HG03103 (cell line): ENCODE measurements around the gene RAC3.

Experiments used
- ATAC-seq: cut with Tn5 transposase; IDR thresholded peaks from one replicate; pipeline ENCODE4 v1.9.1; 2021; ENCODE audit warnings: low read depth; ENCODE audit not compliant: unreplicated experiment

Gene RAC3

DNA sequence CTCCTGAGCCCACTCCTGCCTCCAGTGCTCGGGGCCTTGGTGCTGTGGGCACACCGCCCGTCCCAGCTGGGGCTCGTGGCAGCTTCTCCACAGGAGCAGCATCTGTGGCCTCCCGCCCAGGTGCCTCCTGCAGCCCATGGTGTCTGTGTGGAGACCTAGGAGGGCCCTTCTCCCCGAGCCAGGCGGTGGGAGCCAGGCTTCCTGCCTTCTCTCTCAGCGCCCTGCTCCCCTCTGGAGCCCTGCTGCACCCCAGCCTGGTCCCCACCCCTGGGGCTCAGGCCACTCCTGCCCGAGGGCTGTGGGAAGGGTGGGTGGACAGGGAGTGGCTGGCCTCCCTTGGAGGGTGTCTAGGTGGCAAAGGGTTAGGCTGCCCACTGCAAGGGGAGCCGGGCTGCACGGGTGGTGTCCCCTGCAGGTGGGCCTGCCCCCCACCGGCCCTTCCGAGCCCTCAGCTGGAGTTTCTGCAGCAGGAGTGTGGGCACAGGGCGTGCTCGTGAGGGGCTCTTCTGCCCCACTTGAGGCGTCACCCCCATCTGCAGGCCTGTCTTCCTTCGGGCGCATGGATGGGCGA lies 19.8 kb upstream of the RAC3 start:
- ATAC-seq = no peak

DNA sequence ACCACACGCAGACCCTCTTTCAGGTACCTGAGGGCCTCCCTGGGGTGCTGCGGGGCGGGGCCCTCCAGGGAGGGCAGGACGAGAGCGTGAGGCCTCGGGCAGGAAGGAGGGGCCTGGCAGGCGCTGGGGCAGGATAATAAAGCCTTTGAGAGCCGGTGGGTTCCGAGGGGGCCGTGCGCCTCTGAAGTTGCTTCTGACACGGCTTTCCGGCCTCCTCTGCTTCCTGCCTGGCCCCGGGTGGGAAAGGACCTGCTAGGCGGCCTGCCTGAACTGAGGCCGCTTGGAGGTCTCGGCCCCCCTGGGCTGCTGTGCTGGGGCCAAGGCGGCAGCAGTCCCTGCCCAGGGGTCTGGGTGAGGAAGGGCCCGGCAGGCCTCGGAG lies 19.2 kb upstream of the RAC3 start:
- no peak for ATAC-seq

GRCh38 chr17:82012640-82013295 lies 18.7 kb upstream of the RAC3 start:
- ATAC-seq = no peak

DNA sequence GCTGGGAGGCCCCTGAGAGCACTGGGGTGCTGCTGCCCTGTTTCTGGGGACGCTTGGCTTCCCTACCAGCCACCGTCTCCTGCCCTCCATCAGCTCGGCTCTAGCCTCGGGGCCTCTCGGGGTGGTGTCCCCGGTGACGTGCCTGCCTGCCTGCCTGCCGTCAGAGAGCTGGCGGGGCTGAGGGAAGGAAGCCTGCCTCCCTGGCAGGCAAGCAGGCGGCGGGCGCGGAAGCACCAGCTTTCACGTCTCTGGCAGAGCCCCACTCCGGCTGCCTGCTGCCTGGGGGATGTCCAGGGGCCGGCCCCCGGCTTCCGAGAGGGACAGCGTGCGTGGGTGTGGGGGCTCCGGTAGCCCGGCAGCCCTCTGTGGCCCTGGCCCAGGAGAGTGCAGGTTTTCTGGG lies 18.1 kb upstream of the RAC3 start:
- ATAC-seq = no peak

DNA sequence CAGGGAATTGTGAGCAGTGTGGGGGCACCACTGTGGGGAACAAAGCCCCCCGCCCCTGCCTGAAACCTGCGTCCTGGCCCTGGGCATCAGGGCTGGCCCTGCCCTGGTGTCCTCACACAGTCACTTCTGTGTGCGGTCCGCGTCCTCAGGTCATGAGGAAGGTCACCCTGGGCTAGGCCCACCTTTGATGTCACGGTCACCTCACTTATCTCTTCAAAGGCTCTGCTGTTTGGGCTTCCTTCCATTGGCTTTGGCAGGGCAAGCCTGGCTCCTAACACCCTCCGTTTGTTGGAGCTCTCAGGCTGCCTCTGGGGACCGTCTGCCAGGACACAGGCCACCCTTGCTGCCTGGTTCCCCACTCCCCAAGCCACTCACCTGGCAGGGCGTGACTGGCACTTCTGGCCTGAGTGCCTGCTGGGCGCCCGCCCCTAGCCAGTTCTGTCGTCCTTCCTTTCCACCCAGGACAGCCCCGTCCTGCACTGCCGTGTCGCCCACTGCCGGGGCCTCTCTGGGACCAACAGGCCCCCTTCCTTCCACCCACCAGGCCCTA lies 17.6 kb upstream of the RAC3 start:
- no peak for ATAC-seq

DNA sequence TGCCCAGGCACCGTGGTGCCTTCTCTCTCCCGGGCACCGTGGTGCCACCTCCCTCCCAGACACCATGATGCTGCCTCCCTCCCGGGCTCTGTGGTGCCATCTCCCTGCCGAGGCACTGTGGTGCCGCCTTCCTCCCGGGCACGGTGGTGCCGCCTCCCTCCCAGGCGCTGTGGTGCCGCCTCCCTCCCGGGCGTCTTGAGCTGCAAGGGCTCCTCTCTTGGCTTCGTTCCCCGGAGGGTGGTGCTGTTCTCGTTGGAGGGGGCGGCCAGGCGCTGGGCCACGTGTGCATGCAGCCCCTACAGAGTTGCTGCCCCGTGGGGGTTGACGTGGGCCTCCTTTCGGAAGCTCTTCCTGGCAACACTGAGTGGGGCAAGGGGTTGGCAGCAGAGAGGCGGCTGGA lies 17.0 kb upstream of the RAC3 start:
- no peak for ATAC-seq

- no peak for ATAC-seq
Measured at GRCh38 chr17:82014971-82015310, 16.5 kb upstream of the RAC3 start.

DNA sequence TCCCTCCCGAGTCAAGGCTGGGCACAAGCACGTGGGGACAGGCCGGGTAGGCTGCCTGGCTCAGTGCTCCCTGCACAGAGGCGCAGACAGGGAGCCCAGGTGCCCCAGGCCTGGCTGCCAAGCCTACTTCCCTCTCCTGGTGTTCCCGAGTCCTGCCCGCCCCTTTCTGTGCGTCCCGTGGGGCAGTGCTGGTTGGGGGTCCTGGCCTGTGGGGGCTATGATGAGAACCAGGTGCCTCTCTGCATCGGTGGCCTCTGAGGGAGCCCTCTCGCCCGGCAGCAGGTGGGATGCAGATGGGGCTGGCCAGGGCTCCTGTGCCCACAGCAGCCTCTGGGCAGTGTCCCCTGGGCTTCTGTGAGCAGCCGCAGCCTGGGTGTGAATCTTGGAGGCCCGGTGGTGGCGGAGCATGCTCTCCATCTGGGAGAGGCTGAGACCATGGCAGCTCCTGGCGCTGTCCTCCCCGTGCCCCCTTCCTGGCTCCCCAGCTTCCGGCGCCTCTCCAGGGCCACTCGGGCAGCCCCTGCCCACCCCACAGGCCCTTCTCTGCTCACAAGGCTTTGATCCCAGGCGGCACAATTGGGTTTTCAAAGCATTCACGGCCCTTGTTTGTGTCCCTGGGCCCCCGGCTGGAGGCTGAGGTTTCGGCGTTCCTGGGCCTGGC lies 16.0 kb upstream of the RAC3 start:
- ATAC-seq = no peak

- ATAC-seq = no peak
Measured at GRCh38 chr17:82016061-82016874, 15.2 kb upstream of the RAC3 start.

DNA sequence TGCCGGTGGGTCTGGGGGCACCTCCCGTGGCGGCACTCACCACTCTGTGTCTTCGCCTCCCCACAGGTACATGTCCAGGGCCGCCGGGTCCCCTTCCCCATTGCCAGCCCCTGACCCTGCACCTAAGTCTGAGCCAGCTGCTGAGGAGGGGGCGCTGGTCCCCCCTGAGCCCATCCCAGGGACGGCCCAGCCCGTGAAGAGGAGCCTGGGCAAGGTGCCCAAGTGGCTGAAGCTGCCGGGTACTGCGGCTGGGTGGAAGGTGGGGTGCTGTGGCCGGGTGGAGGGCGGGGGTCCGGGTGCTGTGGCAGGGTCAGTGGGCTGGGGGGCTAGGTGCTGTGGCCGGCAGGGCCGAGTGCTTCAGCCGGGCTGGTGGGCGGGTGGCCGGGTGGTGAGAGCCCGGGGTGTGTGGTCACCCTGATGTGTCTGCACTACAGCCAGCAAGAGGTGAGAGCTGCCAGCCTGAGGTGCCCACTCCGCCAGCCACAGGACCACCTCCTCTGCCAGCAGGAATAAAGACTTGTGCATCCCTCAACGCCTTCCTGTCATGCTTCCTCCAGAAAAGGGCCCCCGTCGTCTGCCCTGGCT lies 14.5 kb upstream of the RAC3 start:
- no peak for ATAC-seq

DNA sequence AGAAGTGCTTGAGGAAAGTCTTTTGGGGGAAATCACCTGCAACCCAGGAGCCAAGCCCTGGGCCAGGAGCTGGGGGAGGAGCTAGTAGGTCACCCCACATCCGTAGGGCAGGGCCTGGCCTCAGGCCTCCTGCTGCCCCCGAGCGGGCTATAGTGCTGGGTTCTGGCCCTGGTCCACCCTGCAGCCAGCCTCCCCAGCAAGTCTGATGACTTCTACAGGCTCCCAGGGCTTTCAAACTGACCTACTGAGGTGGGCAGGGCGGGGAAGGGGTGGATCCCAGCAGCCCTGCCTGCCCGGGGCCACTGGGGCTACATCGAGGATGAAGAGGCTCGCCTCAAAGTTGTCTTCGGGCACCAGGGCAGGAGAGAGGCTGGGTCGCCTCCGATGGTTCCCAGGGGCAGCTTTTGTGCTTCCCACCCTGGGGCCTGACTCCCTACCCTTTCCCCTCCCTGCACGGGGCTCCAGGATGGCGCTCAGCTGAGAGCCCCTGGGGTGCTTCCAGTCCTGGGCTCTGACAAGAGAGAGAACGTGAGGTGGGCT lies 13.8 kb upstream of the RAC3 start:
- ATAC-seq = no peak

- no peak for ATAC-seq
Measured at GRCh38 chr17:82018152-82018988, 13.1 kb upstream of the RAC3 start.

DNA sequence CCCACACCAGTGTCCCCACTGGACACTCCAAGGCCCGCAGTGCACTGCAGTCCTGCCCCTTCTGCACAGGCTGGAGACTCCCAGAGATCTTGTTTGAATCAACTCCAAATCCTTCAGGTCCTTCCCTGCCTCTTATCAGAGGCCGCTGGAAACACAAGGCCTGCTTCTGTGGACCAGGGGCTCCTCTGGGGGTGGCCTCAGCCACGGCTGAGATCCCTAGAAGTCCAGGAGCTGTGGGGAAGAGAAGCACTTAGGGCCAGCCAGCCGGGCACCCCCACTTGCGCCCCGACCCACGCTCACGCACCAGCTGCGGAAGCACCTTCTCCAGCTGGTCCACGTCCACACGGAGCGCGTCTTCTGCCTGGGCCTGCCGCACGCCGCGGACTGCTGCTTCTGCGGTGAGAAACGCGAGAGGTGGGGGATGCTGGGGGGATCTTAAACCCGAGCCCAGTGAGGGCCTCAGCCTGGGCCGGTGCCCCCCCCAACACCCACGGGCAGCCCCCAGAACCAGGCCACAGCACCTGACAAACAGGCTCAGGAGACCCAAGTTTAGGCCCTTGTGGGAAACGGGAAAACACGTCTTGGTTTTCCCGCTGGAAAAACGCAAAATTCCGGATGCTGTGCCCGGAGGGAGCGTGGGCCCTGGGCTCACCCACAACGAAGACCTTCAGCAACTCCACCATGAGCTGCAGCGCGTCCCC lies 12.3 kb upstream of the RAC3 start:
- ATAC-seq = no peak

DNA sequence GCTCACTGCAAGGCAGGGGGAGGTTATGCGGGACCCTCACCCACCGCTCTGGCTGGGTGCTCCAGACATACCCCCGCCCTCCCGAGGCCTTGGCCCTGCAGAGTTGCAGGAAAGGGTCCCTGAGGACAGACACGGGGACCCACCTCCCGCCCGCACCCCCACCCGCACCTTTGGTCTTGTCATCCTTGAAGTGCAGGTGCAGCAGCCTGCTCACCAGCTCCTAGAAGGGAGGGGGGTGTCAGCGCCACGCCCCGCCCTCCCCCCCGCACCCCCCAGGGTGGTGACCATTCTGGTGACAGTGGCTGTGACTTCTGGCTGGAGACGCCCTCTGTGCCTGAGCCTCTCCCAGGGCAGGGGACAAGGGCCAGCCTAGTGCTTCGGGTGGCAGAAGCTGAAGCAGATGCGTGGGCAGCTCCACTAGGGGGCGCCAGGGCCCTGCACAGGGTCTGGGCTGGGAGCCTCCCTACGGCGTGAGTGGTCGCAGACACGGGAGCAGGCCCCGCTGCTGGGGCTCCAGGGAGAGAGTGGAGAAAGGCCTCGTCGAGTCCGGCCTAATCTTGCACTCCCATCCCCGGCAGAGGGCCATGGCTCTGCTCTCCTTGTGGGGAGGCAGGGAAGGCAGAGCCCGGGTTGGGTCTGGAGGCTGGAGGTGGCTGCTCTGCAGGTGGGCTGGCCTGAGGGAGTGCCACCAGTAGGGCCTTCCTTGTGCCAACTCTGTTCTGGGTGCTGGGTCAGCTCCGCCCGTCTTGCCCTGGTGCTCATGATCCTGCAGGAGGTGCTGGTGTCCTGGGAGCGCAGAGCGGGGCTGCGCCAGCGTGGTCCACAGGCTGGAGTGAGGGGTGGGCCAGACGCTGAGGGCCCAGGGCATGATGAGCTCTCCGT lies 11.5 kb upstream of the RAC3 start:
- ATAC-seq = no peak

DNA sequence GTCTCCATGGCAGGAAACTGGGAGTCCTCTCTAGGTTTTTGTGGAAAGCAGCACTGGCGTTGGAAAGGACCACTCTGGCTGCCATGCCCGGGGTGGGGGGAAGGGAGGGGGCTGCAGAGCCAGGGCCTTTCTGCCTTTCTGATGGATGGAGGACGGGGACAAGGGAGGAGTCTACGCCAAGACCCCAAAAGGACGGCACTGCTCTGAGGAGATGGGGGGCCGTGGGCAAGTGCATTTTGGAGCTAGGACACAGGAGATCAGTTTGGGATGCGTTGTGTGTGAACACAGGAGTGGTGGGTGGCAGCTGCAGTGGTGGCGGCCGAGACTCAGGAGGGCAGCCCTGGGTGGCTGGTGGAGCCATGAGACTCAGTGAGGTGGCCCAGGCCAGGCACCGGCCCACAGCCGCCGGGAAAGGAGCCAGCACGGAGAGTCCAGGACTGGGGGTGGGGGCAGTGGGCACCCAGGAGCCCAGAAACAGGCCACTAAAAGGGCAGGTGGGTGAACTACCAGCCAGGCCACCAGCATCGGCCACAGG lies 10.8 kb upstream of the RAC3 start:
- no peak for ATAC-seq

DNA sequence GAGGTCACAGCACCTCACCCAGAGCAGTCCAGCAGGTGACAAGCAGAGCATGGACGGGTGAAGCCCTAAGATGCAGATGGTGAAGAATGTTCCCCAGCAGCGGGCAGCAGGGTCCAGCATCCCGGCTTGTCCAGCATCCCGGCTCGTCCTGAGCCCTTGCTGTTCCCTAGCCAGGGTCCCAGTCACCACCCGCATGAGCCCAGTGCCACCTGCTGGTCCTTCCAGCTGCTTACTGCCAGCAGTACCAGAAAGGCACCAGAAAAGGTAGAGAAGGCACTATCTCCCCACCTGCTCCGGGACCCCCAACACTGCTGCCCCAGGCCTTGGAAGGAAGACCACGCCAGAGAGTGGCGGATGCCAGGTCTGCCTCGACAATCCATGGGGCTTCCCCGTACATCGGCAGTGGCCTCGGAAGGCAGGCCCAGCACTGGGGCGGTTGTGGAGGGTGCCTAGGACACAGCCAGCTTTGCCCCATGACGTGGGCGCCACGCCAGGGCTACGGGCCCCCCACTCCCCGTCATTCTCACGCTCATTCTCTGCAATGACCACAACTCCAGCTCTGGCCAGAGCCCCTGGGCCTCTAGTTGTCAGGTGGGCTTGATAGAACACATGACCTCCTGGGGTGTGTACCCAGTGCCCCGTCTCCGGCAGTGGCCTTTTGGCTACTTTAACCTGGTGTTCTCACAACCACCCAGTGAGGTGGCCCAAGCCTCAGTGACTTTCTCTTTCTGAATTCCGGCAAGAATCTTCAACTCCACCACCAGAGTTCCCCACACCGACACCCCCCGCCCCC lies 10.2 kb upstream of the RAC3 start:
- no peak for ATAC-seq

DNA sequence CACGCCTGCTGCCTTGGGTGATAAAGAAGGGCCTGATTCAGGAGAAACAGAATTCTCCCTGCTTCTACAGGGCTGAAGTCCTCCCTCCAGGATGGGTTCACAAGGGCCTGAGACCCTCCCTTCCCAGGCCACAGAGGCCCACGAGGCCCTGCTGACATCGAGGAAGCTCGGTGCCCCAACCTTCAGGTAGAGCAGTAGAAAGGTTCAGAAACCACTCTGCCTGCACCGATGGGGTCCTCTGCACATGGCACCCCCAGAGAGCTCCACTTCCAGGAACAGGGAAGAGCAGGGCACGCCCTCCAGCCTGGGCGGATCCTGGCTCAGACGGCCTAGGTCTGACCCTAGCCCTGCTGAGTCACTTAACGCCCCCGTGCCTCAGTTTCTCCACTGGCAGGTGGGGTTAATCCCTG lies 9.6 kb upstream of the RAC3 start:
- no peak for ATAC-seq
